Right lobe of liver (tissue), 4 donors: Measurements from ENCODE around the gene HSPBP1.

Experiments
- CTCF ChIP-seq, 4 donors: fragments of 200-600 bp in 3 of 4; fragments of 450-650 bp in 1 of 4; IDR thresholded peaks; one replicate each; pipeline versions ENCODE4 v1.5.1 to v1.8.0; 2016 to 2022; ENCODE audit warnings: antibody characterized with exemption in 4 of 4, mild to moderate bottlenecking in 2 of 4
- POLR2A ChIP-seq: fragments of 450-650 bp; IDR thresholded peaks from one replicate; pipeline ENCODE4 v1.6.1; 2017; ENCODE audit warnings: antibody characterized with exemption, mild to moderate bottlenecking
- donor health status: DM: no; HTN: no; CAD: no.
- donor health status: DM: no; HTN: no; CAD: no.
- donor health status: DM: no; HTN: yes; CAD: no.

GRCh38 chr19:55264531-55264930 is 15.4 kb downstream of the HSPBP1 start:
- TF ChIP-seq CTCF (IDR thresholded peaks at IDR 0.05) (no peak), POLR2A (no peak)
